Esophagus squamous epithelium (tissue), 4 donors: ENCODE data around the gene DNAJC15.

Source experiments
- POLR2A ChIP-seq, 4 donors: fragments of 450-650 bp; IDR thresholded peaks; one replicate each; pipeline ENCODE4 v1.6.1; 2017; ENCODE audit warnings: antibody characterized with exemption in 4 of 4, mild to moderate bottlenecking in 4 of 4, moderate library complexity in 3 of 4
- TF ChIP-seq, protein P1 (sequence below), 6 experiments: fragments of 450-650 bp in 4 of 6; fragments of 200-600 bp in 2 of 6; sonication (generic) in 2 of 6; IDR thresholded peaks; one replicate each; pipeline ENCODE4 v1.5.1; 2016 to 2019; ENCODE audit warnings: antibody characterized with exemption in 6 of 6, mild to moderate bottlenecking in 4 of 6, moderate library complexity in 4 of 6

- TF ChIP-seq POLR2A (IDR thresholded peaks at IDR 0.05) = no peak
- TF ChIP-seq, protein P1, sequence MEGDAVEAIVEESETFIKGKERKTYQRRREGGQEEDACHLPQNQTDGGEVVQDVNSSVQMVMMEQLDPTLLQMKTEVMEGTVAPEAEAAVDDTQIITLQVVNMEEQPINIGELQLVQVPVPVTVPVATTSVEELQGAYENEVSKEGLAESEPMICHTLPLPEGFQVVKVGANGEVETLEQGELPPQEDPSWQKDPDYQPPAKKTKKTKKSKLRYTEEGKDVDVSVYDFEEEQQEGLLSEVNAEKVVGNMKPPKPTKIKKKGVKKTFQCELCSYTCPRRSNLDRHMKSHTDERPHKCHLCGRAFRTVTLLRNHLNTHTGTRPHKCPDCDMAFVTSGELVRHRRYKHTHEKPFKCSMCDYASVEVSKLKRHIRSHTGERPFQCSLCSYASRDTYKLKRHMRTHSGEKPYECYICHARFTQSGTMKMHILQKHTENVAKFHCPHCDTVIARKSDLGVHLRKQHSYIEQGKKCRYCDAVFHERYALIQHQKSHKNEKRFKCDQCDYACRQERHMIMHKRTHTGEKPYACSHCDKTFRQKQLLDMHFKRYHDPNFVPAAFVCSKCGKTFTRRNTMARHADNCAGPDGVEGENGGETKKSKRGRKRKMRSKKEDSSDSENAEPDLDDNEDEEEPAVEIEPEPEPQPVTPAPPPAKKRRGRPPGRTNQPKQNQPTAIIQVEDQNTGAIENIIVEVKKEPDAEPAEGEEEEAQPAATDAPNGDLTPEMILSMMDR (IDR thresholded peaks at IDR 0.05) = no peak
These were observed 105.7 kb downstream of the DNAJC15 start for GRCh38 chr13:43129066-43129465.
